GM12878 (cell line): ENCODE results near the gene SHC1. TPM values are rescaled to one million over a fixed set of nuclear protein-coding genes. Genes with fewer than 3 reads are reported as not detected.

Source experiments
- CBX5 ChIP-seq: sonication (generic); IDR thresholded peaks from 2 replicates; pipeline ENCODE4 v1.6.1; 2016; ENCODE audit warnings: low read depth, moderate library complexity, mild to moderate bottlenecking, inconsistent platforms
- CHD1 ChIP-seq: IDR thresholded peaks from 2 replicates; pipeline ENCODE4 v1.6.1; 2012; ENCODE audit warnings: low read depth, low read length, improper control_type of control experiment
- CREB1 ChIP-seq: IDR thresholded peaks from 2 replicates; pipeline ENCODE4 v1.6.1; 2012; ENCODE audit warnings: low read depth, mild to moderate bottlenecking, inconsistent platforms
- CREM ChIP-seq: IDR thresholded peaks from 2 replicates; pipeline ENCODE4 v1.6.1; 2014; ENCODE audit warnings: antibody characterized with exemption, low read depth
- IKZF2 ChIP-seq, 2 experiments: fragments of 450-650 bp; IDR thresholded peaks; 2 replicates each; pipeline ENCODE4 v1.6.1; 2017; ENCODE audit warnings: mild to moderate bottlenecking in 2 of 2, moderate library complexity in 2 of 2
- MEF2A ChIP-seq: IDR thresholded peaks from 2 replicates; pipeline ENCODE4 v1.6.1; 2011; ENCODE audit warnings: low read depth, mild to moderate bottlenecking, low read length, moderate library complexity; ENCODE audit not compliant: insufficient read depth
- MLLT1 ChIP-seq: fragments of 450-650 bp; IDR thresholded peaks from 2 replicates; pipeline ENCODE4 v1.6.1; 2016; ENCODE audit warnings: mild to moderate bottlenecking
- PBX3 ChIP-seq: IDR thresholded peaks from 2 replicates; pipeline ENCODE4 v1.6.1; 2011; ENCODE audit warnings: mild to moderate bottlenecking, low read depth, low read length, moderate library complexity; ENCODE audit not compliant: insufficient replicate concordance
- PML ChIP-seq: IDR thresholded peaks from 2 replicates; pipeline ENCODE4 v1.6.1; 2012; ENCODE audit warnings: low read length, inconsistent platforms
- RFX5 ChIP-seq: IDR thresholded peaks from 2 replicates; pipeline ENCODE4 v1.6.1; 2011; ENCODE audit warnings: low read depth, low read length, improper control_type of control experiment
- SREBF2 ChIP-seq: IDR thresholded peaks from 2 replicates; pipeline ENCODE4 v1.6.1; 2012; ENCODE audit warnings: mild to moderate bottlenecking, low read length
- TBL1XR1 ChIP-seq: IDR thresholded peaks from 2 replicates; pipeline ENCODE4 v1.6.1; 2012; ENCODE audit warnings: low read depth, low read length, improper control_type of control experiment
- TCF3 ChIP-seq: IDR thresholded peaks from 2 replicates; pipeline ENCODE4 v1.6.1; 2012; ENCODE audit warnings: low read depth, mild to moderate bottlenecking, low read length, borderline replicate concordance; ENCODE audit not compliant: insufficient read depth
- USF2 ChIP-seq: IDR thresholded peaks from 2 replicates; pipeline ENCODE4 v1.6.1; 2011; ENCODE audit warnings: low read depth, low read length, improper control_type of control experiment, borderline replicate concordance
- YY1 ChIP-seq: IDR thresholded peaks from 2 replicates; pipeline ENCODE4 v1.6.1; 2011; ENCODE audit warnings: low read depth, mild to moderate bottlenecking, low read length
- ZBTB4 ChIP-seq: fragments of 450-650 bp; formaldehyde crosslinking; IDR thresholded peaks from 2 replicates; pipeline ENCODE4 v1.4.0; 2022; ENCODE audit warnings: mild to moderate bottlenecking, moderate library complexity
- ZBTB40 ChIP-seq: fragments of 450-650 bp; IDR thresholded peaks from 2 replicates; pipeline ENCODE4 v1.6.1; 2016; ENCODE audit warnings: mild to moderate bottlenecking, moderate library complexity, borderline replicate concordance
- ZNF217 ChIP-seq: fragments of 450-650 bp; IDR thresholded peaks from 2 replicates; pipeline ENCODE4 v1.6.1; 2017; ENCODE audit warnings: antibody characterized with exemption, mild to moderate bottlenecking
- polyA plus RNA-seq, 11 experiments: library from polyadenylated mRNA; depleted of rRNA in 4 of 11; unstranded in 6 of 11; stranded (reverse) in 5 of 11; fragments of >200 nt; fragmentation: Nextera tagmentation in 4 of 11; fragmentation: Illumina TruSeq in 1 of 11; extraction: Ambion mirVana in 4 of 11; extraction: Trizol in 1 of 11; gene quantifications; 1 replicate in 1 of 11; 2 replicates in 10 of 11; pipeline versions ENCODE4 v1.2.1 to v1.2.3, GENCODE V29; 2011 to 2016; ENCODE audit warnings: inconsistent platforms in 2 of 11, missing spikeins in 2 of 11, low read depth in 1 of 11
- total RNA-seq, 4 experiments: library from RNA; depleted of rRNA in 3 of 4; stranded (reverse); fragments of >200 nt in 3 of 4; fragmentation: Illumina TruSeq in 1 of 4; extraction: Trizol in 1 of 4; gene quantifications; 2 replicates each; pipeline versions ENCODE4 v1.2.1 to v1.2.3, GENCODE V29; 2013 to 2021

SHC1 gene
- total and polyA plus RNA-seq, 10 of the 15 experiments (the other 5 are each of a cell fraction or from before 2014, with no cell fraction given), result 2.6 to 49.3 (median 25.2) TPM

- TF ChIP-seq USF2 (no peak), SREBF2 (no peak), ZNF217 (peak; percentile 65; the same call in 1 of the 2 replicates), ZBTB40 (peak; percentile 78; the same call in 1 of the 2 replicates), TBL1XR1 (no peak), YY1 (peak; percentile 86), CHD1 (no peak), CREB1 (no peak), CREM (peak; percentile 44; the same call in 1 of the 2 replicates), ZBTB4 (CRISPR knock-in tag) (no peak), CBX5 (no peak), MLLT1 (peak; percentile 41; the same call in 1 of the 2 replicates), PML (no peak), TCF3 (0 out of 2 replicates have a peak, but pooled peaks have one; percentile 16), PBX3 (no peak), MEF2A (0 out of 2 replicates have a peak, but pooled peaks have one; percentile 24), IKZF2 (IDR thresholded peaks at IDR 0.05) (peak; percentile 74 to 76), RFX5 (no peak; the same call in 1 of the 2 replicates)
Observed at GRCh38 chr1:155000726-155001424, 30.3 kb upstream of the SHC1 start (continued).
